ENCODE measurements around the gene TDO2.

The TDO2 gene

GRCh38 chr4:155941085-155941790 is 37.7 kb downstream of the TDO2 start:
- Histone ChIP-seq H3K27me3 (ENCODE audit: insufficient read depth, poor library complexity, severe bottlenecking) (no peaks in the 10 kb centered on the region), H3K4me3 (replicated peaks; ENCODE audit: insufficient read depth, low read length) (no peak overlapping the region), H3K27ac (replicated peaks) (no peak overlapping the region)
- no peak for DNase-seq (ENCODE audit: low read depth in 1 of 2, low spot score in 1 of 2)
- TF ChIP-seq SPI1 (IDR thresholded peaks at IDR 0.05; ENCODE audit: borderline replicate concordance, low read depth): no peak

DNA sequence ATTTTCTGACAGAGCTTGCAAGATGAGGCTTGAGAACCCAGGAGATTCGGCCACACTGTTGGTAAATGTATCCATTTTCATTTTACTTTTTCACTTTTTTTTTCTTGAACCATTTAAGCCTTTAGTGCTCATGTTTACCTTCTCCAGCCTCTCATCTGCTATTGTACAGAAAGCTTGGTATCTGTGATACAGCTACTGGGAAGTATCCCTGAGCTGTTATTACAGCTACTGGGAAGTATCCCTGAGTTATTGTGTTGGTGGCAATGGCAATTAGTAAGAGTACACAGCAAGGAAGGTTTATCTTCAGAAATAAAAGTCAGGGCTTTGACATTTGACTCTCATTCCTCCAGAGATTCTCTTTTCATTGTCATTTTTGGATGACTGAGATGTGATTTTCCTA is 38.3 kb downstream of the TDO2 start:
- TF ChIP-seq POLR2AphosphoS5 (IDR thresholded peaks at IDR 0.05; ENCODE audit: low read depth) (no peak), SPI1 (IDR thresholded peaks at IDR 0.05; ENCODE audit: borderline replicate concordance, low read depth) (no peak), CTCF (IDR thresholded peaks at IDR 0.05; ENCODE audit: insufficient read depth, low read length) (no peak)
- TF ChIP-seq, protein P1, sequence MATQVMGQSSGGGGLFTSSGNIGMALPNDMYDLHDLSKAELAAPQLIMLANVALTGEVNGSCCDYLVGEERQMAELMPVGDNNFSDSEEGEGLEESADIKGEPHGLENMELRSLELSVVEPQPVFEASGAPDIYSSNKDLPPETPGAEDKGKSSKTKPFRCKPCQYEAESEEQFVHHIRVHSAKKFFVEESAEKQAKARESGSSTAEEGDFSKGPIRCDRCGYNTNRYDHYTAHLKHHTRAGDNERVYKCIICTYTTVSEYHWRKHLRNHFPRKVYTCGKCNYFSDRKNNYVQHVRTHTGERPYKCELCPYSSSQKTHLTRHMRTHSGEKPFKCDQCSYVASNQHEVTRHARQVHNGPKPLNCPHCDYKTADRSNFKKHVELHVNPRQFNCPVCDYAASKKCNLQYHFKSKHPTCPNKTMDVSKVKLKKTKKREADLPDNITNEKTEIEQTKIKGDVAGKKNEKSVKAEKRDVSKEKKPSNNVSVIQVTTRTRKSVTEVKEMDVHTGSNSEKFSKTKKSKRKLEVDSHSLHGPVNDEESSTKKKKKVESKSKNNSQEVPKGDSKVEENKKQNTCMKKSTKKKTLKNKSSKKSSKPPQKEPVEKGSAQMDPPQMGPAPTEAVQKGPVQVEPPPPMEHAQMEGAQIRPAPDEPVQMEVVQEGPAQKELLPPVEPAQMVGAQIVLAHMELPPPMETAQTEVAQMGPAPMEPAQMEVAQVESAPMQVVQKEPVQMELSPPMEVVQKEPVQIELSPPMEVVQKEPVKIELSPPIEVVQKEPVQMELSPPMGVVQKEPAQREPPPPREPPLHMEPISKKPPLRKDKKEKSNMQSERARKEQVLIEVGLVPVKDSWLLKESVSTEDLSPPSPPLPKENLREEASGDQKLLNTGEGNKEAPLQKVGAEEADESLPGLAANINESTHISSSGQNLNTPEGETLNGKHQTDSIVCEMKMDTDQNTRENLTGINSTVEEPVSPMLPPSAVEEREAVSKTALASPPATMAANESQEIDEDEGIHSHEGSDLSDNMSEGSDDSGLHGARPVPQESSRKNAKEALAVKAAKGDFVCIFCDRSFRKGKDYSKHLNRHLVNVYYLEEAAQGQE (IDR thresholded peaks at IDR 0.05; ENCODE audit: insufficient replicate concordance, low read depth): no peak
- Histone ChIP-seq H3K27ac (replicated peaks) (no peak overlapping the region), H3K4me3 (replicated peaks; ENCODE audit: insufficient read depth, low read length) (no peak overlapping the region), H3K27me3 (ENCODE audit: insufficient read depth, poor library complexity, severe bottlenecking) (no peaks in the 10 kb centered on the region)
- no peak for DNase-seq (ENCODE audit: low read depth in 1 of 2, low spot score in 1 of 2)

DNA sequence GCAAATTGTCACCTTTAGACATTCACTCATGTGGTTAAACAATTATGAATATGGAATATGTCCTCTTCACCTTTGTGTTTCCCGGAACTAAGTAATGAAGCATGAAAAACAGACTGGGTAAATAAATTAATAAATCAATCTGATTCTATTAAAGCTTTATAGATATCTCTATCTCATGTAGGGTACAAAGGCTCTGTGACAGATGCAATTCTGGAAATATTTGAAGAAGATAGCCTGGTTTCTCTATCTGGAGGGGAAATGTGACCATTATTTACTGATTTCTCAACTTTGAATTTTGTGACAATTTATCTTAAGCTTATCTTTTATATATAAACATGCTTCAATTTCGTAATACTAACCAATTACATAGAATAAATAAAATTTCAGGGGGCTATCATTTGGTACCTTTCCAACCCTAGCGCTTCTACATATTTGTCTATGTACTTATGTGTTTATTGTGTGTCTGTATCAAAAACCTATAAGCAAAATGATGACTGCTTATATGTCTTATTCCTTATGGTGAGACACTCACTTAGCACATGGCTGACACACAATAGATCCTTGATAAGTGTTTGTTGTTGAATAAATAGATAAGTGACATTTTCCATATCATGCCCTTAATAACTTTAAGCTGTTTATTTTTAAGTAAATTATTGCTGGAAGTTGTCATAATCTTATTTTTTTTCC is 40.3 kb downstream of the TDO2 start:
- Histone ChIP-seq H3K27ac (replicated peaks) (no peak overlapping the region), H3K4me3 (replicated peaks; ENCODE audit: insufficient read depth, low read length) (no peak overlapping the region), H3K27me3 (ENCODE audit: insufficient read depth, poor library complexity, severe bottlenecking) (no peaks in the 10 kb centered on the region)
- no peak for DNase-seq (ENCODE audit: low read depth in 1 of 2, low spot score in 1 of 2)
- TF ChIP-seq GABPA (IDR thresholded peaks at IDR 0.05; ENCODE audit: low read depth) (no peak), SPI1 (IDR thresholded peaks at IDR 0.05; ENCODE audit: borderline replicate concordance, low read depth) (no peak), CTCF (IDR thresholded peaks at IDR 0.05; ENCODE audit: insufficient read depth, low read length) (no peak), POLR2AphosphoS5 (IDR thresholded peaks at IDR 0.05; ENCODE audit: low read depth) (no peak)
- TF ChIP-seq, protein P1 (IDR thresholded peaks at IDR 0.05; ENCODE audit: insufficient replicate concordance, low read depth): no peak

GRCh38 chr4:155944516-155944915 is 41.0 kb downstream of the TDO2 start:
- H3K27ac ChIP-seq (replicated peaks): no peak overlapping the region
- TF ChIP-seq POLR2AphosphoS5 (IDR thresholded peaks at IDR 0.05; ENCODE audit: low read depth): no peak
- TF ChIP-seq CTCF (IDR thresholded peaks at IDR 0.05; ENCODE audit: insufficient read depth, low read length): no peak
- TF ChIP-seq, protein P1 (IDR thresholded peaks at IDR 0.05; ENCODE audit: insufficient replicate concordance, low read depth): no peak
- no peak for TF ChIP-seq GABPA (IDR thresholded peaks at IDR 0.05; ENCODE audit: low read depth)
- no peak for TF ChIP-seq SPI1 (IDR thresholded peaks at IDR 0.05; ENCODE audit: borderline replicate concordance, low read depth)
- DNase-seq (ENCODE audit: low read depth in 1 of 2, low spot score in 1 of 2): no peak

More at GRCh38 chr4:155944516-155944915, 41.0 kb downstream of the TDO2 start:
- H3K4me3 ChIP-seq (replicated peaks; ENCODE audit: insufficient read depth, low read length): no peak overlapping the region
- H3K27me3 ChIP-seq (ENCODE audit: insufficient read depth, poor library complexity, severe bottlenecking): no peaks in the 10 kb centered on the region

Data from HL-60 (cell line).